Chondrocyte (in vitro differentiated cells): ENCODE data around the gene ZNF423. TPM values are rescaled to one million over a fixed set of nuclear protein-coding genes. Genes with fewer than 3 reads are reported as not detected.

ENCODE experiments used
- DNase-seq: peaks from one replicate; pipeline ENCODE4 v3.0.0; 2021; ENCODE audit warnings: mixed read lengths, low spot score
- H3K27ac Mint-ChIP-seq: one replicate; pipeline ENCODE4 v1.8.0; 2021; ENCODE audit warnings: mild to moderate bottlenecking, moderate library complexity, mixed read lengths; ENCODE audit not compliant: unreplicated experiment
- H3K27me3 Mint-ChIP-seq: 2 replicates; pipeline ENCODE4 v1.8.0; 2021; ENCODE audit warnings: low read depth, mixed read lengths
- H3K36me3 Mint-ChIP-seq: 2 replicates; pipeline ENCODE4 v1.8.0; 2021; ENCODE audit warnings: low read depth, mixed read lengths
- H3K4me1 Mint-ChIP-seq: 2 replicates; pipeline ENCODE4 v1.8.0; 2021; ENCODE audit warnings: low read depth, mild to moderate bottlenecking, mixed read lengths
- H3K4me3 Mint-ChIP-seq: one replicate; pipeline ENCODE4 v1.8.0; 2021; ENCODE audit warnings: mild to moderate bottlenecking, moderate library complexity, mixed read lengths; ENCODE audit not compliant: unreplicated experiment
- H3K9me3 Mint-ChIP-seq: 2 replicates; pipeline ENCODE4 v1.8.0; 2021; ENCODE audit warnings: low read depth, mixed read lengths
- total RNA-seq: library from RNA; stranded (reverse); gene quantifications from 3 replicates; pipeline ENCODE4 v1.2.1, GENCODE V29; 2021
- TF ChIP-seq, protein P1 (sequence below): fragments of 200-600 bp; sonication (generic); IDR thresholded peaks from 2 replicates; pipeline ENCODE4 v1.5.0; 2021; ENCODE audit warnings: antibody characterized with exemption, mild to moderate bottlenecking, moderate library complexity

The ZNF423 gene
- total RNA-seq, 1 donor from 2014 or later: 4.7 TPM

DNA sequence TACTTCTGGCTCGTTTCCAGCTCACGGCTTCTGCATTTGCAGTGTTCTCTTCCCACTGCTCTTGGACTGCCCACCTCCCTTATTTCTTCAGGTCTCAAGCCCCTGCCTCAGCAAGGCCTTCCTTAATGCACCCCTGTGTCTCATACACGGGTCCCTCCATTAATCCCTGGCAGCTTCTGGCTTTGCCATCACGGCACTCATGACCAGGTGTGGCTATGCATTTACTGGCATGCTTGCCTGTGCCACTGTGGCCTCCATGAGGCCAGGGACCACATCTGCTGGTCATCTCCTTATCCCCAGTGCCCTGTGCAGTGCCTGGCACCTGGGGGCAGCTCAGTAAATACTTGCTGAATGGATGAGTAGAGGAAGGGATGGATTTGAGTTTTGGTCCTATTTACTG, 368.2 kb downstream of the ZNF423 start:
- Mint-ChIP-seq H3K36me3 (no peaks in the 10 kb centered on the region), H3K27ac (no peak overlapping the region), H3K27me3 (peaks cover 6% of the 10 kb centered on the region), H3K4me3 (no peak overlapping the region), H3K4me1 (peaks cover 7% of the 10 kb centered on the region), H3K9me3 (peaks cover 3% of the 10 kb centered on the region)
- DNase-seq: peak; percentile 35
- TF ChIP-seq, protein P1, sequence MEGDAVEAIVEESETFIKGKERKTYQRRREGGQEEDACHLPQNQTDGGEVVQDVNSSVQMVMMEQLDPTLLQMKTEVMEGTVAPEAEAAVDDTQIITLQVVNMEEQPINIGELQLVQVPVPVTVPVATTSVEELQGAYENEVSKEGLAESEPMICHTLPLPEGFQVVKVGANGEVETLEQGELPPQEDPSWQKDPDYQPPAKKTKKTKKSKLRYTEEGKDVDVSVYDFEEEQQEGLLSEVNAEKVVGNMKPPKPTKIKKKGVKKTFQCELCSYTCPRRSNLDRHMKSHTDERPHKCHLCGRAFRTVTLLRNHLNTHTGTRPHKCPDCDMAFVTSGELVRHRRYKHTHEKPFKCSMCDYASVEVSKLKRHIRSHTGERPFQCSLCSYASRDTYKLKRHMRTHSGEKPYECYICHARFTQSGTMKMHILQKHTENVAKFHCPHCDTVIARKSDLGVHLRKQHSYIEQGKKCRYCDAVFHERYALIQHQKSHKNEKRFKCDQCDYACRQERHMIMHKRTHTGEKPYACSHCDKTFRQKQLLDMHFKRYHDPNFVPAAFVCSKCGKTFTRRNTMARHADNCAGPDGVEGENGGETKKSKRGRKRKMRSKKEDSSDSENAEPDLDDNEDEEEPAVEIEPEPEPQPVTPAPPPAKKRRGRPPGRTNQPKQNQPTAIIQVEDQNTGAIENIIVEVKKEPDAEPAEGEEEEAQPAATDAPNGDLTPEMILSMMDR: no peak

DNA sequence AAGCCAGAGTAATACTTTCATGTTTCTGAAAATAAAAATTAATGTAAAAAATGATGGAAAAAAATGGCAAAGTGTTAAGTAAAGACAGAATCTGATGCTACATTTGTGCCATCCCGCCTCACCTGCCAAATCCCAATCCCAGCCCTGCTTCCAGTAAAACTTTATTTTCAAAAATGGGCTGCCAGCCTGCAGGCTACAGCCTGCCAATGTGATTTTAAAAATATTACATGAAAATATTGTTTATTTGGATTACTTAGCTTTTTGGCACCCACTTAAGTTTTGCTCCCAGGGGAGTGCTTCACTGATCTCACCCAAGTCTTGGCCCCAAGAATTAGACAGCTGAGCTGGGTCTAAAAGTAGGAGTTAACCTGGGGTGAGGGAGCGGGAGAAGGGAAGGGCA, 369.5 kb downstream of the ZNF423 start:
- Mint-ChIP-seq H3K4me1 (no peaks in the 10 kb centered on the region), H3K27me3 (peaks cover 16% of the 10 kb centered on the region), H3K27ac (no peak overlapping the region), H3K36me3 (no peaks in the 10 kb centered on the region), H3K9me3 (peaks cover 3% of the 10 kb centered on the region), H3K4me3 (no peak overlapping the region)
- DNase-seq: peak; percentile 13
- TF ChIP-seq, protein P1: no peak

DNA sequence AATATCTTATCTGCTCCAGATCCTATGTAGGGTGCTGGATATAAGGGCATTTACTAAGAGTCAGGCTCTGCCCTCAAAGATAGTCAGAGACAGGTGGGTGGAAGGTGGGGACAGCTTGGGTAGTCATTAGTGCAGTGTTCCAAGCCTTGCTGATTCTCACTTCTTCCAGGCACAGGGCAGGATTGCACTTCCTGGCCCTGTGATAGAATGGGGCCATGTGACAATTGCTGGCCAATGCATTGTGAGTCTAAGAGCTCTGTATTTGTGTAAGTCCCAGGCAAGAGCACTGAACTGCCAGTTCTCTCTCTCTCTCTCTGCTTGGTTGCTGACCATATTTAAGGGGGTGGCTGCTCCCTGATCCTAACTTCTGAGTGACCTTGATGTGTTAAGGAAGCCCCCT, 370.2 kb downstream of the ZNF423 start:
- Mint-ChIP-seq H3K27ac (no peak overlapping the region), H3K4me1 (no peaks in the 10 kb centered on the region), H3K27me3 (peaks cover 21% of the 10 kb centered on the region), H3K4me3 (no peak overlapping the region), H3K36me3 (no peaks in the 10 kb centered on the region), H3K9me3 (peaks cover 3% of the 10 kb centered on the region)
- no peak for DNase-seq
- TF ChIP-seq, protein P1: no peak

DNA sequence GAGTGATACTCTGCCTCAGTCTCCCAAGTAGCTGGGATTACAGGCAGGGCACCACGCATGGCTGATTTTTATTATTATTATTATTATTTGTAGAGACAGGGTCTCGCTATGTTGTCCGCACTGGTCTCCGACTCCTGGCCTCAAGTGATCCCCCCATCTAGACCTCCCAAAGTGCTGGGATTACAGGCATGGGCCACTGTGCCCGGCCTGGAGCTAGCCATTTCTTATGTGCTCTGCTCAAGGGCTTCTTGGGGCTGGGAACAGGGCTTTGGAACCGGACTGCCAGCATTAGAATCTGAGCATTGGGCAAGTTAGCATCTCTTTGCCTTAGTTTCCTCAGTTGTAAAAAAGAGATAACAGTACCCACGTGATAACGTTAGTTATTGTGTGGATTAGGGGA, 371.0 kb downstream of the ZNF423 start:
- H3K4me3 Mint-ChIP-seq: no peak overlapping the region
- TF ChIP-seq, protein P1: no peak
- peaks cover 3% of the 10 kb centered on the region for H3K9me3 Mint-ChIP-seq
- no peaks in the 10 kb centered on the region for H3K4me1 Mint-ChIP-seq
- no peaks in the 10 kb centered on the region for H3K36me3 Mint-ChIP-seq
- no peak overlapping the region for H3K27ac Mint-ChIP-seq
- peaks cover 19% of the 10 kb centered on the region for H3K27me3 Mint-ChIP-seq
- DNase-seq: peak; percentile 26

DNA sequence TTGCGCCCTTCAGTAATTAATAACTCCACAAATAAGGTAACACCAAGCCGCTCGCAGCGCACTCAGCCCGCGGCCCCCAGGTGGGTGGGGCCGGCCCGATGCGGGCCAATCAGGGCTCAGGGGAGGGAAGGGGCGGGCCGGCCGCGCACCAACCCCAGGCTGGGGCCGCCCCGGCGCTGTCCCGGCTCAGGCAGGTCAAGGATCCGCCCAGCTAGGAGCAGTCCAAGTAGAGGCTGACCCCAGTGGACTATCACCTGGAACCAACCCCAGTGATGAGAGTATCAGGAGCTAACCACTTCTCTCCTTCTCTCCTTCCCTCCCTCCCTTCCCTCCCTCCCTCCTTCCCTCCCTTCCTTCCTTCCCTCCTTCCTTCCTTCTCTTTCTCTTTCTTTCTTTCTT, 371.5 kb downstream of the ZNF423 start:
- Mint-ChIP-seq H3K27me3 (peaks cover 21% of the 10 kb centered on the region), H3K4me3 (no peak overlapping the region), H3K36me3 (no peaks in the 10 kb centered on the region), H3K9me3 (peaks cover 3% of the 10 kb centered on the region), H3K27ac (no peak overlapping the region), H3K4me1 (no peaks in the 10 kb centered on the region)
- DNase-seq: peak; percentile 62
- TF ChIP-seq, protein P1: no peak
